ENCODE results near the gene PHYKPL. TPM values are rescaled to one million over a fixed set of nuclear protein-coding genes. Genes with fewer than 3 reads are reported as not detected.
A peak's percentile ranks its signal among the peaks of the same experiment; 100 is the strongest.
"Not testable (repeated sequence)": the region's sequence is repeated elsewhere in the genome, so short reads cannot be mapped to it uniquely, and the experiment has no call there.

Gene PHYKPL
- polyA plus RNA-seq, 1 donor, result 118 TPM

GRCh38 chr5:178240341-178240741 lies 7.7 kb upstream of the PHYKPL start:
- DNase-seq, result no peak

- DNase-seq, result not testable (repeated sequence)
These were observed 7.2 kb upstream of the PHYKPL start for GRCh38 chr5:178239626-178240301.

- DNase-seq, result no peak
These were observed 6.3 kb upstream of the PHYKPL start for GRCh38 chr5:178238711-178239592.

- DNase-seq, result no peak
These were observed 5.7 kb upstream of the PHYKPL start for GRCh38 chr5:178238313-178238635.

GRCh38 chr5:178237431-178238312 lies 5.1 kb upstream of the PHYKPL start:
- no peak for DNase-seq

- peak; percentile 37 for DNase-seq
These were observed 4.1 kb upstream of the PHYKPL start for GRCh38 chr5:178236679-178237078.

GRCh38 chr5:178236126-178236525 lies 3.5 kb upstream of the PHYKPL start:
- no peak for DNase-seq

GRCh38 chr5:178235588-178235974 lies 3.0 kb upstream of the PHYKPL start:
- DNase-seq, result no peak

GRCh38 chr5:178234750-178235587 lies 2.4 kb upstream of the PHYKPL start:
- DNase-seq, result peak; percentile 62

- DNase-seq, result no peak
These were observed 1.6 kb upstream of the PHYKPL start for GRCh38 chr5:178234121-178234749.

GRCh38 chr5:178232920-178233429 lies 373 bp upstream of the PHYKPL start:
- no peak for DNase-seq

GRCh38 chr5:178231539-178232123 lies 971 bp downstream of the PHYKPL start:
- no peak for DNase-seq

GRCh38 chr5:178230879-178231538 lies 1.6 kb downstream of the PHYKPL start:
- no peak for DNase-seq

GRCh38 chr5:178229861-178230260 lies 2.7 kb downstream of the PHYKPL start:
- DNase-seq, result no peak

GRCh38 chr5:178229111-178229510 lies 3.5 kb downstream of the PHYKPL start:
- DNase-seq, result not testable (repeated sequence)

GRCh38 chr5:178228609-178229008 lies 4.0 kb downstream of the PHYKPL start:
- DNase-seq, result no peak

GRCh38 chr5:178227929-178228328 lies 4.7 kb downstream of the PHYKPL start:
- DNase-seq, result no peak

- DNase-seq, result no peak
These were observed 5.4 kb downstream of the PHYKPL start for GRCh38 chr5:178227138-178227659.

GRCh38 chr5:178225174-178225573 lies 7.4 kb downstream of the PHYKPL start:
- no peak for DNase-seq

- no peak for DNase-seq
These were observed 8.2 kb downstream of the PHYKPL start for GRCh38 chr5:178224403-178224802.
